Psoas muscle (tissue), 8 donors: ENCODE data around the gene CA9. TPM values are rescaled to one million over a fixed set of nuclear protein-coding genes. Genes with fewer than 3 reads are reported as not detected.

Experiments used
- ATAC-seq, 4 donors: fragments of 200-7000 bp; cut with Tn5 transposase; one replicate each; pipeline ENCODE4 v1.9.1; 2020; ENCODE audit warnings: moderate library complexity in 3 of 4, mild to moderate bottlenecking in 2 of 4
- DNase-seq, 2 donors: peaks; one replicate each; pipeline ENCODE4 v3.0.0-alpha.2; 2020
- H3K27ac ChIP-seq: fragments of 200-600 bp; one replicate; pipeline ENCODE4 v1.8.0; 2022
- H3K27me3 ChIP-seq, 3 donors: fragments of 200-600 bp in 1 of 3; one replicate each; pipeline versions ENCODE4 v1.6.1 to v1.8.0; 2013 to 2022; ENCODE audit warnings: low read length in 2 of 3, mild to moderate bottlenecking in 2 of 3, moderate library complexity in 1 of 3; ENCODE audit not compliant: insufficient read depth in 3 of 3
- H3K36me3 ChIP-seq, 2 donors: fragments of 200-600 bp in 1 of 2; one replicate each; pipeline versions ENCODE4 v1.6.1 to v1.8.0; 2013 to 2022; ENCODE audit warnings: low read depth in 1 of 2, mild to moderate bottlenecking in 1 of 2, moderate library complexity in 1 of 2; ENCODE audit not compliant: insufficient read depth in 1 of 2
- H3K4me1 ChIP-seq: fragments of 200-600 bp; one replicate; pipeline ENCODE4 v1.8.0; 2022
- H3K4me3 ChIP-seq: fragments of 200-600 bp; one replicate; pipeline ENCODE4 v1.8.0; 2022; ENCODE audit warnings: mild to moderate bottlenecking
- H3K9me3 ChIP-seq: fragments of 200-600 bp; one replicate; pipeline ENCODE4 v1.8.0; 2022
- CTCF ChIP-seq: fragments of 200-600 bp; IDR thresholded peaks from one replicate; pipeline ENCODE4 v1.8.0; 2022; ENCODE audit warnings: antibody characterized with exemption
- WGBS, 3 donors: extraction: QIAGEN DNeasy Blood & Tissue Kit; methylation state at CpG; one replicate each; pipeline versions ENCODE4 v1.1.6 to v1.1.7; 2013; 5-methylcytosine and 5-hydroxymethylcytosine counted together
- intact Hi-C, 2 donors: fragments of 100-400 bp; cut with DNase I; formaldehyde crosslinking; loops; one replicate each; pipeline versions ENCODE4 v1.11.0 to v1.14.2; 2022
- long read RNA-seq, 2 donors: library from polyadenylated mRNA; unstranded; transcript quantifications; one replicate each; pipeline ENCODE4 v2.0.0, GENCODE V29; 2021
- polyA plus RNA-seq, 3 donors: library from polyadenylated mRNA; stranded (reverse); fragments of 200-250 nt; gene quantifications; one replicate each; pipeline ENCODE4 v1.2.3, GENCODE V29; 2013
- total RNA-seq, 4 donors: library from RNA; stranded (reverse); fragmentation: NEBNext Ultra II Directional in 2 of 4; extraction: Animal tissue kit (Norgen Biotek cat#: 25700) in 2 of 4; gene quantifications; one replicate each; pipeline versions ENCODE4 v1.2.1 to v1.2.4, GENCODE V29; 2021 to 2023
- donor health status: healthy with polysubstance abuse.
- donor health status: DM: no; HTN: no; CAD: no; lungs with moderate emphysema.
- donor health status: Bipolar disorder and iron deficiency.
- donor health status: healthy.
- donor health status: DM: yes; HTN: yes; CAD: no.
- donor health status: DM: no; HTN: no; CAD: no.
- donor health status: DM: no; HTN: no; CAD: no.
- donor health status: DM: yes; HTN: yes; CAD: no.

Gene CA9
- total RNA-seq (not detected), polyA plus RNA-seq (under 1 TPM; 0.03 to 0.49 (median 0.05) TPM)
- long read RNA-seq, donor 1 = 0 reads
- long read RNA-seq, donor 2 = 0 reads

DNA sequence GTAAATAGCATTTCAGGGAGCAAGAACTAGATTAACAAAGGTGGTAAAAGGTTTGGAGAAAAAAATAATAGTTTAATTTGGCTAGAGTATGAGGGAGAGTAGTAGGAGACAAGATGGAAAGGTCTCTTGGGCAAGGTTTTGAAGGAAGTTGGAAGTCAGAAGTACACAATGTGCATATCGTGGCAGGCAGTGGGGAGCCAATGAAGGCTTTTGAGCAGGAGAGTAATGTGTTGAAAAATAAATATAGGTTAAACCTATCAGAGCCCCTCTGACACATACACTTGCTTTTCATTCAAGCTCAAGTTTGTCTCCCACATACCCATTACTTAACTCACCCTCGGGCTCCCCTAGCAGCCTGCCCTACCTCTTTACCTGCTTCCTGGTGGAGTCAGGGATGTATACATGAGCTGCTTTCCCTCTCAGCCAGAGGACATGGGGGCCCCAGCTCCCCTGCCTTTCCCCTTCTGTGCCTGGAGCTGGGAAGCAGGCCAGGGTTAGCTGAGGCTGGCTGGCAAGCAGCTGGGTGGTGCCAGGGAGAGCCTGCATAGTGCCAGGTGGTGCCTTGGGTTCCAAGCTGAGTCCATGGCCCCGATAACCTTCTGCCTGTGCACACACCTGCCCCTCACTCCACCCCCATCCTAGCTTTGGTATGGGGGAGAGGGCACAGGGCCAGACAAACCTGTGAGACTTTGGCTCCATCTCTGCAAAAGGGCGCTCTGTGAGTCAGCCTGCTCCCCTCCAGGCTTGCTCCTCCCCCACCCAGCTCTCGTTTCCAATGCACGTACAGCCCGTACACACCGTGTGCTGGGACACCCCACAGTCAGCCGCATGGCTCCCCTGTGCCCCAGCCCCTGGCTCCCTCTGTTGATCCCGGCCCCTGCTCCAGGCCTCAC lies at the start of gene CA9:
Gene CA9 (plus strand): TSS at position 797 of the 893 bp plus-strand sequence. CDS start 32 bp downstream, at position 829.
- intact Hi-C loops = loop anchor here in 1 of 2 donors (2.0 kb wide), 1 partner anchor 45 kb away; no protein-coding TSS in a partner anchor
- WGBS, 3 donors = 25 to 38% (median 26%) methylated on average over 10 of the region's 10 CpGs
- H3K4me3 ChIP-seq = no peak within 1 kb of the TSS
- H3K27me3 ChIP-seq = no peaks in the 10 kb centered on the region
- no peaks in the 10 kb centered on the region for H3K36me3 ChIP-seq
- ATAC-seq = peak; percentile 58 to 83 (median 72)
- H3K27ac ChIP-seq = peak within 1 kb of the TSS; percentile 50
- no peaks in the 10 kb centered on the region for H3K9me3 ChIP-seq
- DNase-seq = peak in 1 of 2 donors; percentile 64
- no peak for TF ChIP-seq CTCF
- H3K4me1 ChIP-seq = peaks cover 20% of the 10 kb centered on the region

GRCh38 chr9:35627575-35627974 lies 46.2 kb upstream of the CA9 start:
- intact Hi-C loops = loop anchor here in 1 of 2 donors (5.0 kb wide), 1 partner anchor 45 kb away; no protein-coding TSS in a partner anchor
- Histone ChIP-seq H3K4me1 (no peaks in the 10 kb centered on the region), H3K4me3 (no peak overlapping the region), H3K9me3 (no peaks in the 10 kb centered on the region), H3K27me3 (no peaks in the 10 kb centered on the region), H3K27ac (no peak overlapping the region), H3K36me3 (no peaks in the 10 kb centered on the region)
- WGBS, 3 donors = 87 to 89% (median 89%) methylated on average over 2 of the region's 2 CpGs
- no peak for TF ChIP-seq CTCF
- ATAC-seq = no peak
- DNase-seq = no peak

DNA sequence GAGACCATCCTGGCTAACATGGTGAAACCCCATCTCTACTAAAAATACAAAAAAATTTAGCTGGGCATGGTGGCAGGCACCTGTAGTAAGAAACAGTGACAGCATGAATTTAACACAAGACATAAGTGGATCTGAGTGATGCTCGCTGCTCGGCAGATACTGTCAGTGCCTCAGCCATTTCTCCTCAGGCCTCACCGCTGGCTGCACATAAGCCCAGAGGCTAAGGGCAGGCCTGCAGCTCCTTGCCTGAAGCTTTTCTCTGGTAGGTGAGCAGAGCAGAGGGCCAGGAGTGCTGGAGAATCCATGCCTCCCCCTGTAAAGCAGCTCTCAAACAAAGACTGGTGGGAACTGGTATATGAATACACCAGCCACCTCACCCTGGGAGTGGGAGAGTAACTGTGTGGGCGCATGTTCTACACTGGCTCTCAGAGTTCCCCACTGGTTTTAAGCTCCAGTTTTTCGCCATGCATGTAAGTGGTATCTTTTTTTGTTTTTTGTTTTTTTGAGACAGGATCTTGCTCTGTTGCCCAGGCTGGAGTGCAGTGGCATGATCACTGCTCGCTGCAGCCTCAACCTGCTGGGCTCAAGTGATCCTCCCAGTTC lies 45.2 kb upstream of the CA9 start:
- no peak overlapping the region for H3K4me3 ChIP-seq
- no peaks in the 10 kb centered on the region for H3K27me3 ChIP-seq
- H3K36me3 ChIP-seq = no peaks in the 10 kb centered on the region
- no peaks in the 10 kb centered on the region for H3K4me1 ChIP-seq
- WGBS, 3 donors = 97% methylated on average over 6 of the region's 6 CpGs
- H3K9me3 ChIP-seq = no peaks in the 10 kb centered on the region
- no peak for DNase-seq
- intact Hi-C loops = loop anchor here in 1 of 2 donors (5.0 kb wide), 1 partner anchor 46 kb away; no protein-coding TSS in a partner anchor
- no peak for ATAC-seq
- TF ChIP-seq CTCF = no peak
- no peak overlapping the region for H3K27ac ChIP-seq

DNA sequence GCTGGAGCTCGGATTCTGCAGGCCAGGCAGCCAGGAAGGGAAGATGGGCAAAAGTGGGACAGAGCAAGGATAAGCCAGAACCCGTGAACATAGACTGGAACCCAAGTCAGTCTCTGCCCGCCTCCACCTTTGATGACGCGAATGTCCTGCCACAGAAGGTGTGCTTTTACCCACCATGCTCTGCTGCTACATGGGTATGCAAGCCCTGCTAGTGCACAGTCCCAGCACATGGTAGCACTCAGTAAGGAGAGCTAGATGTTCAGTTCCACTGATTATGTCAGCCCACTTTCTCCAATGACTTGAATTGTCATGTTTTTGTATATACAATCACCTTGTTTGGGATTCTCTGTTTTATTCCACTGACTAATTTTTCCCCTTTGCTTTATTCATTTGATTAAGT lies 44.1 kb upstream of the CA9 start:
- DNase-seq (no peak), ATAC-seq (no peak)
- H3K27ac ChIP-seq = no peak overlapping the region
- intact Hi-C loops = loop anchor here in 1 of 2 donors (5.0 kb wide), 1 partner anchor 47 kb away; no protein-coding TSS in a partner anchor
- TF ChIP-seq CTCF = no peak
- no peak overlapping the region for H3K4me3 ChIP-seq
- WGBS, 3 donors = 82 to 87% (median 85%) methylated on average over 5 of the region's 5 CpGs
- H3K9me3 ChIP-seq = no peaks in the 10 kb centered on the region
- no peaks in the 10 kb centered on the region for H3K36me3 ChIP-seq
- H3K27me3 ChIP-seq = no peaks in the 10 kb centered on the region
- no peaks in the 10 kb centered on the region for H3K4me1 ChIP-seq
